ENCODE measurements around the gene CACNA1B.

CACNA1B gene

DNA sequence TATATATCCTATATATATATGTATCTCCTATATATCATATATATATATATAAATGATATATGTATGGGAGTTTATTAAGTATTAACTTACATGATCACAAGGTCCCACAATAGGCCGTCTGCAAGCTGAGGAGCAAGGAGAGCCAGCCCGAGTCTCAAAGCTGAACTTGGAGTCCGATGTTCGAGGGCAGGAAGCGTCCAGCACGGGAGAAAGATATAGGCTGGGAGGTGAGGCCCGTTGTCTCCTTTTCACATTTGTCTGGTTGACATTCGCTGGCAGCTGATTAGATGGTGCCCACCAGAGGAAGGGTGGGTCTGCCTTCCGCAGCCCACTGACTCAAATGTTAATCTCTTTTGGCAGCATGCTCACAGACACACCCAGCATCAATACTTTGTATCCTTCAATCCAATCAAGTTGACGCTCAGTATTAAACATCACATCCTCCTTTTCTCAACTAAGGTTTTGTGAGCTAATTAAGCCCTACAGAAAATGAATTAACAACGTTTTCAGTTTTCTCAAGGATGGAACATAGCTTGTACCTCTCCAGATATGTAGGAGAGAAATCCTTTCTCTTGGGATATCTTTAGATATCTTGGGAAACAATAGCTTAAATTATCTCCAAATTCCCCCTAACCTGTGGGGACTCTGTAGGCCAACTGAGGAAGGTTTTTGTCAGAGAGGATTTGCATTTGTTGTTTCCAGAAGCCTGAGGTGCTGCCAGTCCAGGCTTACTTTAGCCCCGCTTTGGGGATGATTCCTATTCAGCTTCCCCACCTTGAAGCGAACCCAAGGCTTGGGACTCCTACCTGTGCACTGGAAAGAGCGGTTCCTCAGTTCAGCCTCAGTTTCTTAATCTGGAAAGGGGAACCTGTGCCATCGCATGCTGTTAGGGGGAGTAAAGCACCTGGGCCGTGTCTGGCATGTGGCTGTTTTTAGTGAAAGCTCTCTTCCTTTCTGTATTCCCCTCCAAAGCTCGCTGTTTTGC lies 163.2 kb downstream of the CACNA1B start:
- DNase-seq (ENCODE audit: low read depth in 2 of 2), result no peak

DNA sequence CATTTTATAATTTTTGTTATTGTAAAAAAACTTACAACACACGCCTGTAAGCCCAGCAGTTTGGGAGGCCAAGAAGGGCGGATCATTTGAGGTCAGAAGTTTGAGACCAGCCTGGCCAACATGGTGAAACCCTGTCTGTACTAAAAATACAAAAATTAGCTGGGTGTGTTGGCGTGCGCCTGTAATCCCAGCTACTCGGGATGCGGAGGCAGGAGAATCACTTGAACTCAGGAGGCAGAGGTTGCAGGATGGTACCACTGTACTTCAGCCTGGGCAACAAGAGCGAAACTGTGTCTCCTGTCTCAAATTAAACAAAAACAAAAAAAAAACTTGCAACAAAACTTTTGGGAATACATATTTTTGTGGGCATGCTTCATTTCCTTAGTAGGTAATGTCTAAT lies 164.6 kb downstream of the CACNA1B start:
- no peak for DNase-seq (ENCODE audit: low read depth in 2 of 2)

DNA sequence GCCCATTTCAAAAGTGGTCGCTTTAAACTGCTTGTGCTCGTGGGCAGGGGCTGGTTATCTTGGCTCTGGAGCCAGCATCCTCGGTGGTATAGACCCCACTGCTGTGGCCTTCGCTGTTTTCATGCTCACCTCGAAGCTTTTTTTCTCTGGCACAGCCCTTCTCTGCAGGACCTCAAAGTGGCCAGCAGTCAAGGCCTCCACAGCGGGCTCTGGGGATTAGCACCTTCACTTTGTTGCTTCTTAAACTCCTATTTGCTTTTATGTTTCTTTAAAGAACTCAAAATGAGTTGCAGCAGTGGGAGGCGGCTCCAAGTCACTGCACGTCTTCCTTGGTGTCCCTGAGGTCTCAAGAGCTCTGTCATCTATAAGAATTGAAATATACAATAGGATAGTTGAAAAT lies 165.1 kb downstream of the CACNA1B start:
- DNase-seq (ENCODE audit: low read depth in 2 of 2), result no peak

DNA sequence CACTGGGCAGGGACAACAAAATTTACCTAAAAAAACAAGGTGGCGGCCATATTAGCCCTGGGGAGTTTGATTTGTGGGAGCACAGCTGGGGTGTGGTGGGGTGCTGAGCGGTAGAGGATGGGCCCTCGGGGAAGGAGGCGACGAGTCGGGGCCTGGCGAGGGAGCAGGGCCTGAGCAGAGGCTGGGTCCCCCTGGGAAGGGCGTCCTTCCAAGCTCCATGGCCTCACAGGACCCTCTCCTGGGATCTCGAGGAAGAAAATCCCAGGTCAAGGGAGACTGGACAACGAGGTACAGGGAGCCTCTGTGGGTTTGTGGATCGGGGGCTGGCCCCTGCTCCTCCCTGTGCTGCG lies 165.5 kb downstream of the CACNA1B start:
- DNase-seq (ENCODE audit: low read depth in 2 of 2), result no peak

DNA sequence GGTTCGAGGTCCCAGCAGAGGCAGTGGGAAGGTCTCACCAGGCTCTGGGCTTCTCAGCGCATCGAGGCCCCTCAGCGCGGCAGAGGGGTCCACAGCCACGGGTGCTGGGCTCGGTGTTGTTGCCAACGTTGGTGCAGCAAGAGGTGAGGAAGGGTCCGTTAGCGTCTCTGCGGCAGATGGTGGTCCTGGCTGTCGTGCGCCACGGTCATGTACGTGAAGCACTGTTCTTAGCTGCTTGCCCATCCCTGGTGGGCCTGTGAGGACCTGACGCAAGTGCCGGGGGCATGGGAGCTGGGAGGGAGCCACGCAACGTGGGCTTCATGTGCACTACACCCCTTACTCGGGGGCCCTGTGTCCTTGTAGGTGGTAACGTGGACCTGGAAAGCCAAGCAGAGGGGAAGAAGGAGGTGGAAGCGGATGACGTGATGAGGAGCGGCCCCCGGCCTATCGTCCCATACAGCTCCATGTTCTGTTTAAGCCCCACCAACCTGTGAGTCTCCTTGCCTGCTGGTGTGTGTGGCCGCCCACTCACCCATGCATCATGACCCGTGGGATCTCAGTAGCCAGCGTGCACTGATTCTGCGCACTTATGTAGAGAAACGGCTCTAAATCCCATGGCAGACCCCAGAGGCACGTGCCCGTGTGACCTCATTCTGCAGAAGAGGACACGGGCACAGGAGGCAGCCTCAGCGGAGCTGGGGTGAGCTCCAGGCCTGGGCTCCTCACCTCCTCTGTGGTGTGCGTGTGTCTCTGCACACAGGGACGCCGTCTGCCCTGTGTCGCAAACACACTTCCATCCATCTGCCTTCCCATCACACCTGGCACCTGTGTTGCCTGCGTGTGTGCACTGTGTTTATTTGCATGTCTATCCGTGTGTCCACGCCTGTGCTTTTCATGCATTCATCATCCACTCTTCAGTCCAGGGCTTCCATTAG lies 166.1 kb downstream of the CACNA1B start:
- DNase-seq (ENCODE audit: low read depth in 2 of 2), result no peak

DNA sequence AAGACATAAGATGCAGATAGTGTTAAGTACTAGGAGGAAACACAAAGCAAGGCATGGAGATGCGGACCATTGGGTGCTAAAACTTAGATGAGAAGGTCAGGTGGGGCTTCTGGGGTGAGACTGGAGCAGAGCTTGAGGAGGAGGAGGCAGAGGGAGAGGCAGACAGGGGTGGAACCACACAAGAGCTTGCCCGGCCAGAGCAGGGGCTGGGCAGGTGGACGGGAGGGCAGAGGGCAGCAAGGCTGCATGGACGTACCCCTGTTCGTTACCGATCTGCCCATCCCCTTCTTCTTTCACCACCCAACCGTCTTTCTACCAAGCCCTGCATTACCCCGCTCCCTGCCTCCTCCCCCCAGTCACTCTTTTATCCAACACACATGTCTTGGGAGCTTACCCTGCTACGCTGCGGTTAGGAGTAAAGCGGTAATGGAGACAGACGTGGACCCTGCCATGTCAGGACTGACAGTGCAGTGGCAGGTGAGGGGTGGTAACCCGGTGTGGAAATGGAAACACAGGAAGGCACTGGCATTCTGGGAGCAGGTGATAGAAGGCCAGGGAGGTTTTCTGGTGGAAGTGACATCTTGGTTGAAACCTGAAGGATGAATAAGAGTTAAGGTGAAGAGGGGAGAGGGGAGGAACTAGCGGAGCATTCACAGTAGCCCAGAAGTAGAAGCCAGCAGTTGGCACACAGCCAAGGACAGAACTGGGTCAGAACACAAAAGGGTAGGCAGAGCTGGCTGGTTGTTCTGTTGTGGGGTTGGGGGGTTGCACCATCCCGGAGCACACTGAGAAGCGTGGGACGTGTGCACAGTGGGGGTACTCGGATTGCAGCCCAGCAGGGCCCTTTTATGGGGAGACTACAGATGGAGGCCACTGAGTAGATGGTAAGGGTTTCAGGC lies 167.2 kb downstream of the CACNA1B start:
- DNase-seq (ENCODE audit: low read depth in 2 of 2), result no peak

DNA sequence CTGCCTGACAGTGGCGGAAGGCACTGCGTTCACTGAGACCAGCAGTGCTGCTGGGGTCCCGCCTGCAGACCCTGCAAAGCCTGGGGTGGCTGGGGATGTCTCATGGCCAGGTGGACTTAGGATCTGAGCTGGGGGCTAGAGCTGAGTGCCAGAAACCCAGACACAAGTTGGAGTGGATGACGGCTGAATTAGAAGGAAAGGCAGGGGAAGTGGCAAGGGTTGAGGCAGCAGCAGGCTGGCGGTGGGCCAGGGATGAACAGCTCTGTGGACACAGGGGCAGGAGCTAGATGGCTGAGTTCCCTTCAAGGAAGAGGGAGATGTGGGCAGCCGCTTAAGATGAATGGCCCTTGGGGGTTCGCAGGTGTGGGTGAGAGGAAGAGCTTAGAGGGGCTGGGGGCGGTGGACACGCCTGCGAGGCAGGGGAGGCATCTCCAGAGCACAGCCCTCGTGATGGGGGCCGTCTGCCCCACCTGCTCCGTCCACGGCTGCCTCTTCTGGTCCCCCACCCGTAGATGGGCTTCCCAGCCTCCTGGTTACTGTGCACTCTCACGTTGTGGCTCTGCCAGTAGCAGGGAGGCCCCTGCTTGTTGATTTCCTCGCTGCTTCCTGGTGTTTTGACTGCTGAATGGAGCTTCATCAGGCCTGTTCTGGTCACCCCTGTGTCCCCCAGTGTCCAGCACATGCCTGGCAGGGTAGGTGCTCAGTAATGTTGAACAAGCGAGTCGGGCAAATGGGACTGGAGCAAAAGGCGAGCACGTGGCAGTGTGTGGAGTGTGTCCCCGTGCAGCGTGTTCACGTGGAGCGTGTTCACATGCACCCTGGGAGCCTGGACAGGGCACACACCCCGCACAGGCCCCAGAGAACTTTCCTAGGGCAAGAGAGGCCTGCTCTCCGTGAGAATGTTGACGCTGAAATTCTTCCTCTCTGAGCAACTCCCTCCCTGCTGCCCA lies 168.2 kb downstream of the CACNA1B start:
- DNase-seq (ENCODE audit: low read depth in 2 of 2), result no peak

DNA sequence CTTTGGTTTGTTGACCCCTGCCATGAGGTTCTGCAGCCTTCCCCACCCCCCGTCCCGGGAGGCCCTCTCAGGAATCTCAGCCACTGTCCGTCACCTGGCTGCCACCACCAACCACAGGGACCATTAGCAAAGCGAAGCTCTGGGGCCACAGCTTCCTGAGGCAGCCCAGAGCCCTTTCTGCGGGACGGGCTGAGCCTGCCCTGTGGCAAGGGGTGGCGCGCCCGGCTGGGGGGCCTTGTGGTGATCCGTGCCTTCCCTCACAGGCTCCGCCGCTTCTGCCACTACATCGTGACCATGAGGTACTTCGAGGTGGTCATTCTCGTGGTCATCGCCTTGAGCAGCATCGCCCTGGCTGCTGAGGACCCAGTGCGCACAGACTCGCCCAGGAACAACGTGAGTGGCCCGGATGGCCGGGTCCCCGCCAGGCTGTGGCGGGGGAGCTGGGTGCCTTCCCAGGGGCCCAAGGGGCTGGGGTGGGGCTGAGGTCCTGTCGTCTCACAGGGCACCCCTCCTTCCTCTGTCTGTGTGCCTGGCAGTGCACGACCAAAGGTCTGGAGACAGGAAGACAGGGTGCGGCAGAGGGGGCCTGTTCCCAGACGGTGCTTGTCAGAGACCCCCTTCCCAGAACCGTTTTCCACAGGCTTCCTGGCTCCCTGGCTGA lies 169.2 kb downstream of the CACNA1B start:
- no peak for DNase-seq (ENCODE audit: low read depth in 2 of 2)

DNA sequence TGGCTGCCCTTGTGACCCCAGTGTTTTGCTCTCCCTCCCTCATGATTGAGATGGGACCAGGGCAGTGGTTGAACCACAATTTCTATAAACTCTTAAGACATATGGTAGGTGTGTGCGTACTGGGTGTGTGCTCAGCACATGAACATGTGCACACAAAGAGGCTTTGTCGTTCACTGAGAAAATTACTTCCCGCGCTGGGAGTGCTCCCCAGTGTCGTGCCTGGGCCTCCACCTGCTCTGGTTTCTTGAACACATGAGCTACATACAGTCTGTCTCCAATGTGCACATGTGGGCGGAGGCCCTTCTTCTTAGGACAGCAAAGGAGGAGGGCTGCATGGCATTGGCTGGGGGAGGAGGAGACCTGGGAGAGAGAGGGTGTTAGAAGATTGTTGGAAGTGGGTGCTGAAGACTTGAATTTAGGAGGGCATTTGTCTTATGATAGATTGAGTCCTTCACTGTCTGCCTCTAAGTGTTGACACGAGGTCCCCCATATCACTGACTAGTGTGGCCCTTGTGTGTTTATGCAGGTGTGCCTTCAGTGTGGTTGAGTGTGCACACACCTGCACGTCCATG lies 170.0 kb downstream of the CACNA1B start:
- no peak for DNase-seq (ENCODE audit: low read depth in 2 of 2)

DNA sequence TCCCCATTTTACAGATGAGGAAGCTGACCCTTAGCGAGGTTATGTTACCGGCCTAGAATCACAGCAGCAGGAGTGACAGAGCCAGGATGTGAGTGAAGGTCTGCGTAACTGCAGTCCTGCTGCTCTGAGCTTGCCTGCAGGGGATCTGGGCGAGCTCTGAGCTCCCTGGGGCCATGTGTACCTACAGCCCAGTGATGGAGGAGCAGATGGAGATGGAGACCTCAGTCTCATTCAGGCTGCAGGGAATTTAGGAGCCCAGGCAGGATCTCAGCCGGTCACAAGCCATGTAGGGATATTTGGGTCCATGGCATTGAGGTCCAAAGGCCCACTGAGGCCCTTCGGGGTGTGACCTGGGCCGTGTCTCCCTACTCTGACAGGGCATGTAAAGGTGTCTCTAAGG lies 170.6 kb downstream of the CACNA1B start:
- DNase-seq (ENCODE audit: low read depth in 2 of 2), result no peak

DNA sequence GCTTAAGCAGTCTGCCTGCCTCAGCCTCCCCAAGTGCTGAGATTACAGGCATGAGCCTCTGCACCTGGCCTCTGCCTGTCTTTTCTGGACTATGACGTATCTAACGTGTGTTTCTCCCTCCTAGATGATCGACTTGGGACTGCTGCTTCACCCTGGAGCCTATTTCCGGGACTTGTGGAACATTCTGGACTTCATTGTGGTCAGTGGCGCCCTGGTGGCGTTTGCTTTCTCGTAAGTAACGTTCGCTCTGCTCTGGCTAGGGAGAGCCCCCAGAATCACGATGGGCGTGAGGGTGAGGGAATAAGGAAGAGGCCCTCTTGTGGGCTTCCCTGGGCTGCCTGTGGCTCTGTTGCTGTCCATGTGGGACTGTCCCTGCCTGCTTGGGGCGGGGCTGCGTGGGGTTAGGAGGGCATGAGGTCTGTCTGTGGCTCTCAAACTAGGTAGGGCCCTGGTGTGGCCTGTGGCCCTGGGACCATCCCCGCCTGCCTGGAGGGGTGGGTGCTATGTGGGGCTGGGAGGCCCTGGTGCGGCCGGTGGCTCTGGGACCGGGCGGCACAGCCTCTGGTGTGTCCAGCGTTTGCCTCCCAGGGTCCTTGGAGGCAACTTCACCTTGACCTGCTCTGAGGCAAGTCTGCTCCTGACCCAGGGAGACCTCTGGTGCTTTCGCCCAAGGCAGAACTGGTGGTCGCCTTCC lies 171.7 kb downstream of the CACNA1B start:
- DNase-seq (ENCODE audit: low read depth in 2 of 2), result no peak

DNA sequence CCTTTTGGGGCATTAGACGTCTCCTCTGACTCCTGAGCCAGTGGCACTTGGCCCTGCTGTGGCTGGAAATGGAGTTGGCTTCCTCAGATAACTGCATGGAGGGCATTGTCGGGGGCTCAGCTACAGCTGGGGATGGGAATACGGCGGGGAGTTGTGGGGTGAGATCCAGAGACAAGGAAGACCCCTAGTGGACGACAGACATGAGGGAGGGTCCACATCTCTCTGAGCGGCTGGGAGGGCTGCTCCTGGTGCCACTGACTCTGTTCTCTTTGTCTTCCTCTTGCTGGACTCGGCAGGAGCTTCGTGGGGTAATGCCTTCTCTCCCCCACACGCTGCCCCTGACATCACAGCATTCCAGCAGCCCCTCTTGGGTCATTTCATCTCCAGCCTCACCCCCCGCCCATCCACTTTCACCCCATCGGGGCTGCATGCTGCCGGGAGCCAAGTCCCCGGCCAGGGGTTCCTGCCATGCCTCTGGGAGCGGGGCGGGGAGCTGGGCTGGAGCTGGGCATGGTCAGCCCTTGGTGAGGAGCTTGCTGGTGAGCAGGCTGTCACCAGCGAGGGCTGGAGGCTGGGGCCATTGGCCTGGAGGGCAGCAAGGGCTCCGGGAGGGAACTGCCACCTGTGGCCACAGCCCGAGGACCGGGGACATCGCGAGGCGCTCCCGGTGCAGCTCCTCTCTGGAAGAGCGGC lies 172.3 kb downstream of the CACNA1B start:
- no peak for DNase-seq (ENCODE audit: low read depth in 2 of 2)

DNA sequence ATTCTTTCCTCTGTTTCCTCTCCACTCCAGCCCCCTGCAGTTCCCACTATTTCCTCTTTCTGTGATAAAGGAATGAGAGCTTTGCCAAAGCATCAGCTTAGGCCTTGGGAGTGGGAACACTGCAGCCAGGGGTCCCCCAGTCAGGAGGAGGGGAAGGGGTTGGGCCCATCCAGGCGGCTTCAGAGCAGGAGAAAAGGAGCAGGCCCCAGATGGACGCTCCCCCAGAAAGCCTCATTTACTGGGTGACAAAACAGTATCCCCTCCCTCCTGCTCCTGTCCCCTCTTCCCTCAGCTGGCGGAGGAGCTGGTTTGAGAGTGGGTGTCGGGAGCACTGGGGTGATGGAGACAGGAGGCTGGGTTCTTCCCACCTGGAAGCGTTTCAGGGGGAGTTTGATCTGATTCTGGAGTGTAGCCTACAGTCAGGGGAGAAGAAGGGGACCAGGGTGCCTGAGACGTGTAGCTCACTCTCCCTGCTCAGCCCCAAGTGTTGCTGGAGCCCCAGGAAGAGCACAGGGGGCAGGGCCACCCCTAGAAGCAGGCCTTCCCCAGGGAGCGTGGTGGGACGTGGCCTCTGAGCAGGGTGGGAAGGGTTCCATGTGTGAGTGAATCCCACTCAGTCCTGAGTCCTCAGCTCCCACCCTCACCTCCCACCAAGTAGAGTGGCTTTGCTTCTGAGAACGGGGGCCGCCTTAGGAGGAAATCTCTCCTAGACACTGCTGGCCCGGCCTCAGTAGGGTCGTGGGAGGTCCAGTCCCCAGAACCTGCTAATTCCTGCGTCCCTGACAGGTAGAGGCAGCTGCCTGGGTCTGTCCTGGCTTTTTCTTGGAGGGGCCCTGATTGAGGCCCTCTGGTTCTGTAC lies 173.1 kb downstream of the CACNA1B start:
- DNase-seq (ENCODE audit: low read depth in 2 of 2), result no peak

DNA sequence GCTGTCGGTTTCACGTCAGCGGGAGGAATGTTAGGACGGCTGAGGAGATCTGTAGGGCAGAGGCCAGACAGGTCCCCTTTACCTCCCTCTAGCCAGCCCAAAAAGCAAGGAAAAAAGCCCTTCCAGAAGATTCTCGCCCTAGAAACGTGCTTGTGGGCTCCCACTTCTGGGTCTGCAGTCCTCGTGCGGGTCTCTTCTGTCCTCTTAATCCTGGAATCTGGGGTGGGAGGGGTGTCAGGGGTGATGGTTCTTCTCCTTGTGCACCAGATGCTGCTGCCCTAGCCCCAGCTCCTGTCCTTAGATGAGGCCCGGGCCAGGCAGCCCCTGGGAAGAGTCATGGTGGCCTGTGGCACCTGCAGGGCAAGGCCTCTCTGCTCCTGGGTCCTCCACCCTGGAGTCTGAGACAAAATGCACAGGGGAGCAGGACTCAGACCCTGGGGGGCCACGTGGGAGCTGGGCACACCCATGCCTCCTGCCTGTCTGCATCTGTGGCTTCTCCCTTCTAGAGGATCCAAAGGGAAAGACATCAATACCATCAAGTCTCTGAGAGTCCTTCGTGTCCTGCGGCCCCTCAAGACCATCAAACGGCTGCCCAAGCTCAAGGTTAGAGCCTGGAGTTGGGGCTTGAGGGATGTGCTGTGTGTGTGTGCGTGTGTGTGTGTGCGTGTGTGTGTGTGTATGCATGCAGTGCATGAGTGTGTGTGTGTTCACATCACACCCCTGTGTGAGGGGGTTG lies 174.2 kb downstream of the CACNA1B start:
- DNase-seq (ENCODE audit: low read depth in 2 of 2), result no peak

DNA sequence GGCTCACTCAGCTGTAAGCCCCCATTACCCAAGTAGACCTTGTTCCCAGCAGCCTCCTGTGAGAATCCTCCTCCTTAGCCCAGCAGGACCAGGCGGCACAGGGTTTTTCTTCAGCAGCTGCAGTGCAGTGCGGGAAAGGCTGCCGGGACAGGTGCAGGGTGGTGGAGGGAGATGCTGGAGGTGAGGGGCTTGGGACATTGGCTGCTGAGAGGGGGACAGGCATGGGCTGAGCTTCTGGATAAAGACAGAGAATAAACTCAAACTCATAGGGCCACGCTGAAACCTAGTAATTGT lies 174.7 kb downstream of the CACNA1B start:
- no peak for DNase-seq (ENCODE audit: low read depth in 2 of 2)

DNA sequence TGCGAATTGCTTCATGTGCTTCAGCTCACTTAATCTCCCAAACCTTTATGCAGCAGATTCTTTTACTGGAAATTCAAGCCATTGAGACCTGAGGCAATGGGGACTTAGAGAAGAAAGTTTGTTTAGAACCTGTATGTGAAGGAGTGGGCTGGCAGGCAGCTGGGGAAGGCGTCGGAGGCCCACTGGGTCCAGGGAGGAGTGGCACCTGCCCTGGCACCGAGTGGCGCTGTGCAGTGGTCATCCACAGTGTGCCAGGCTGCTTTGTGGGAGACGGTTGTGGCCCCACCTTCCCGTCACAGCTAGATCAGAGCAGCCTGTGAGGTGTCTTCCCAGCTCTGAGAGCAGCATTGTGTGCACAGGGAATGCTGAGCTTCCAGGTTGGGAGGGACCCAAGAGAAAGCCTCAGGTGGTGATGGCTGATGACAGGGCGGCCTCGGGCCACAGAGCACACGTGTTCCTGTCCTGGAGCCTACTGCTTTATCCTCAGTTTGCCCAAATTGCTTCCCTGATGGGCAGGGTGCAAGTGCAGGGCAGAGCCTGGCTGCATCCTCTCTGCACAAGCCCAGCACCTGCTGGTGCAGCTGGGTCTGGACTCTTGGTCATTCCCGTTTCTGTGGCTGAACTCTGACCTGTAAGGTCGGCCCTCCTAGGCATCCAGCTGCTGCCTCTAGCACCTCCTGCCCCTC lies 175.2 kb downstream of the CACNA1B start:
- DNase-seq (ENCODE audit: low read depth in 2 of 2), result no peak

Measured in stimulated activated CD8-positive, alpha-beta memory T cell treated with anti-CD3 and anti-CD28 coated beads, Interleukin-7, amount 100 ng/mL, for 1 hour (primary cell).